ENCODE measurements around the gene PEX16. TPM values are rescaled to one million over a fixed set of nuclear protein-coding genes. Genes with fewer than 3 reads are reported as not detected.

The PEX16 gene
- total RNA-seq, 2 experiments from 2014 or later = 41.0 to 43.9 TPM

DNA sequence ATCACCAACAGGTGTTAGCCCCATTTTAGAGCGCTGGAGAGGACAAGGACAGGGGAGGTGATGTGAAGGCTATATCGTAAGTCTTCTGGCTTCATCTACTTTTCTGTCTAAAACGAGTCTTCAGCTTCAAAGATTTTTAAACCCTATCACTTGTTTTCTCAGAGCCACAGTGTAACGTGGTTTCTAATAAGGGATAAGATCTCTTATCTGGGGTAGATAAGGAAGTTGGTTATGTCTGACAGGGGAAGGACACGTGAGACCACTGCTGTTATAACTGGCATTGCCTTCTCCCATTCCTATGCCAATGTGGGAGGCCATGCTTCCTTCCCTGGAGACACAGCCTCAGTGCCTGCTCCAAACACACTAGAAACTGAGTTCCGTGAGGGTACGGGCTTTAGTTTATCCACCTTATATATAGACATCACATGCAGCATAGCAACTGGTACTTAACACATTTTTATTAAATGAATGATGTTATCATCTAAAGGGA, 44.1 kb upstream of the PEX16 start:
- no peak overlapping the region for H3K4me2 ChIP-seq (ENCODE audit: low read length)
- intact Hi-C loops (cut with micrococcal nuclease; ENCODE audit: unreplicated experiment) = no loop called here
- no peaks in the 10 kb centered on the region for H3K9me3 ChIP-seq (ENCODE audit: low read length)
- H4K20me1 ChIP-seq (ENCODE audit: insufficient read depth, low read length) = no peaks in the 10 kb centered on the region
- H2AFZ ChIP-seq (ENCODE audit: low read length) = no peak overlapping the region
- no peaks in the 10 kb centered on the region for H3K79me2 ChIP-seq (ENCODE audit: insufficient read depth, low read depth, low read length)
- peaks cover 30% of the 10 kb centered on the region for H3K36me3 ChIP-seq (ENCODE audit: insufficient read depth, low read length)
- H3K9me2 ChIP-seq (ENCODE audit: insufficient read depth, low read length) = no peaks in the 10 kb centered on the region
- no peak for DNase-seq (ENCODE audit: low spot score)
- BruUV-seq (replicated peaks) = no TSS peak
- no peaks in the 10 kb centered on the region for H3K4me1 ChIP-seq (ENCODE audit: insufficient read depth, low read length, poor library complexity, severe bottlenecking)
- CTCF ChIA-PET (ENCODE audit: unreplicated experiment) = no interaction called here
- H3K27ac ChIP-seq (ENCODE audit: low read depth, low read length, poor library complexity, severe bottlenecking) = no peak overlapping the region
- POLR2A ChIA-PET = interaction anchor here (0.7 kb wide), 1 partner anchor 34 kb away, joined by 4 read pairs; no protein-coding TSS in a partner anchor
- H3K4me3 ChIP-seq (ENCODE audit: low read depth, low read length, poor library complexity, severe bottlenecking) = no peak overlapping the region
- no peak for TF ChIP-seq EZH2phosphoT487 (IDR thresholded peaks at IDR 0.05; ENCODE audit: borderline replicate concordance, low read depth, low read length)
- TF ChIP-seq, protein P1, sequence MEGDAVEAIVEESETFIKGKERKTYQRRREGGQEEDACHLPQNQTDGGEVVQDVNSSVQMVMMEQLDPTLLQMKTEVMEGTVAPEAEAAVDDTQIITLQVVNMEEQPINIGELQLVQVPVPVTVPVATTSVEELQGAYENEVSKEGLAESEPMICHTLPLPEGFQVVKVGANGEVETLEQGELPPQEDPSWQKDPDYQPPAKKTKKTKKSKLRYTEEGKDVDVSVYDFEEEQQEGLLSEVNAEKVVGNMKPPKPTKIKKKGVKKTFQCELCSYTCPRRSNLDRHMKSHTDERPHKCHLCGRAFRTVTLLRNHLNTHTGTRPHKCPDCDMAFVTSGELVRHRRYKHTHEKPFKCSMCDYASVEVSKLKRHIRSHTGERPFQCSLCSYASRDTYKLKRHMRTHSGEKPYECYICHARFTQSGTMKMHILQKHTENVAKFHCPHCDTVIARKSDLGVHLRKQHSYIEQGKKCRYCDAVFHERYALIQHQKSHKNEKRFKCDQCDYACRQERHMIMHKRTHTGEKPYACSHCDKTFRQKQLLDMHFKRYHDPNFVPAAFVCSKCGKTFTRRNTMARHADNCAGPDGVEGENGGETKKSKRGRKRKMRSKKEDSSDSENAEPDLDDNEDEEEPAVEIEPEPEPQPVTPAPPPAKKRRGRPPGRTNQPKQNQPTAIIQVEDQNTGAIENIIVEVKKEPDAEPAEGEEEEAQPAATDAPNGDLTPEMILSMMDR (conservative IDR thresholded peaks at IDR 0.05; ENCODE audit: low read length) = no peak

DNA sequence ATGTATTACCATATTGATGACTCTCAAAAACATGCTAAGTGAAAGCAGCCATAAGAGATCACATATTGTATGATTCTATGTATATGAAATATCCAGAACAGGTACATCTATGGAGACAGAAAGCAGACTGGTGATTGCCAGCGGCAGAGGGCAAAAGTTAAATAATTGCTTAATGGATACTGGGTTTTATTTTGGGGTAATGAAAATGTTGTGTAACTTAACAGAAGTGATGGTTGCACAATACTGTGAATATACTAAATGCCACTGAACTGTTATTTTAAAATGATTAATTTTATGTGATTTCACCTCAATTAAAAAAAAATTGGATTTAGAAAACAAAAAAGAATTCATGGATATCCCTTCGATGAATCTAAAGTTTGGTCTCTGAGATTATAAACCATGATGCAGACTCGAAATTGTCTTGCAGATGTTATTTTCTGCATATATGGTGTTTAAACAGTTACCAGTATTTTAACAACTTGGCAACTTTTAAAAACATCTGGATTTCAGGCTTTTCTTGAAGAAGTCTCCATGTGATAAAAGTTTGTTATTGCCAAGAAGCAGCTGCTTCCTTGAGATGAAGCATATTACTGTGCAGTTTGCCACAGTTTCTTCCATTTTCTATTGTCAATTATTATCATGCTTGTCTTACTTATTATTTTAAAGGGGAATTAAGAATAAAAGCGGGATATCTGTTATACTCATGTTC, 42.9 kb upstream of the PEX16 start:
- Histone ChIP-seq H3K9me2 (ENCODE audit: insufficient read depth, low read length) (no peaks in the 10 kb centered on the region), H3K4me2 (ENCODE audit: low read length) (no peak overlapping the region), H3K79me2 (ENCODE audit: insufficient read depth, low read depth, low read length) (no peaks in the 10 kb centered on the region), H3K9me3 (ENCODE audit: low read length) (no peaks in the 10 kb centered on the region), H2AFZ (ENCODE audit: low read length) (no peak overlapping the region), H4K20me1 (ENCODE audit: insufficient read depth, low read length) (no peaks in the 10 kb centered on the region), H3K4me1 (ENCODE audit: insufficient read depth, low read length, poor library complexity, severe bottlenecking) (no peaks in the 10 kb centered on the region), H3K27ac (ENCODE audit: low read depth, low read length, poor library complexity, severe bottlenecking) (no peak overlapping the region), H3K36me3 (ENCODE audit: insufficient read depth, low read length) (peaks cover 29% of the 10 kb centered on the region), H3K4me3 (ENCODE audit: low read depth, low read length, poor library complexity, severe bottlenecking) (no peak overlapping the region)
- ChIA-PET POLR2A (no interaction called here), CTCF (ENCODE audit: unreplicated experiment) (no interaction called here)
- intact Hi-C loops (cut with micrococcal nuclease; ENCODE audit: unreplicated experiment) = no loop called here
- no peak for DNase-seq (ENCODE audit: low spot score)
- no TSS peak for BruUV-seq (replicated peaks)
- TF ChIP-seq, protein P1 (conservative IDR thresholded peaks at IDR 0.05; ENCODE audit: low read length) = no peak
- TF ChIP-seq EZH2phosphoT487 (IDR thresholded peaks at IDR 0.05; ENCODE audit: borderline replicate concordance, low read depth, low read length) = no peak

DNA sequence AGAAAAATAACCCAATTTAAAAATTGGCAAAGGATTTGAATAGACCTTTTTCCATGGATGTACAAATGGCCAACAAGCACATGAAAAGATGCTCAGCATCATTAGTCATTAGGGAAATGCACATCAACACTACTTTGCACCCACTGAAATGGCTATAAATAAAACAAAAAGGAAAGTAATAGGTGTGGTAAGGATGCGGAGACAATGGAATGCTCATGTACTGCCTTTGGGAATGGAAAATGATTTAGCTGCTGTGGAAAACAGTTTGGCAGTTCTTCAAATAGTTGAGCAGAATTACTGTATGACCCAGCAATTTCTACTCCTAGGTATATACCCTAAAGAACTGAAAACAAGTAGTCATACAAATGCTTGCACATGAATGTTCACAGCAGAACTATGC, 42.2 kb upstream of the PEX16 start:
- intact Hi-C loops (cut with micrococcal nuclease; ENCODE audit: unreplicated experiment) = no loop called here
- Histone ChIP-seq H3K4me3 (ENCODE audit: low read depth, low read length, poor library complexity, severe bottlenecking) (no peak overlapping the region), H3K4me2 (ENCODE audit: low read length) (no peak overlapping the region), H3K9me3 (ENCODE audit: low read length) (no peaks in the 10 kb centered on the region), H3K27ac (ENCODE audit: low read depth, low read length, poor library complexity, severe bottlenecking) (no peak overlapping the region), H3K4me1 (ENCODE audit: insufficient read depth, low read length, poor library complexity, severe bottlenecking) (no peaks in the 10 kb centered on the region), H3K36me3 (ENCODE audit: insufficient read depth, low read length) (peaks cover 24% of the 10 kb centered on the region), H2AFZ (ENCODE audit: low read length) (no peak overlapping the region), H3K9me2 (ENCODE audit: insufficient read depth, low read length) (no peaks in the 10 kb centered on the region), H3K79me2 (ENCODE audit: insufficient read depth, low read depth, low read length) (no peaks in the 10 kb centered on the region), H4K20me1 (ENCODE audit: insufficient read depth, low read length) (no peaks in the 10 kb centered on the region)
- ChIA-PET CTCF (ENCODE audit: unreplicated experiment) (no interaction called here), POLR2A (interaction anchor here (0.6 to 0.8 kb wide), 2 partner anchors 12 to 144 kb away, joined by 3 to 4 read pairs; no protein-coding TSS in a partner anchor)
- DNase-seq (ENCODE audit: low spot score) = no peak
- TF ChIP-seq EZH2phosphoT487 (IDR thresholded peaks at IDR 0.05; ENCODE audit: borderline replicate concordance, low read depth, low read length) = no peak
- TF ChIP-seq, protein P1 (conservative IDR thresholded peaks at IDR 0.05; ENCODE audit: low read length) = no peak
- BruUV-seq (replicated peaks) = no TSS peak

Data from OCI-LY7 (cell line).